ENCODE data around the gene SLIT2.

GRCh38 chr4:20298986-20299385 lies 47.3 kb downstream of the SLIT2 start:
- TF ChIP-seq CTCF (IDR thresholded peaks at IDR 0.05 in 2 of 3, conservative IDR thresholded peaks at IDR 0.05 in 1 of 3; ENCODE audit: borderline replicate concordance in 1 of 3, insufficient read depth in 1 of 3, low read depth in 2 of 3, low read length in 2 of 3) (no peak), JUND (IDR thresholded peaks at IDR 0.05) (no peak), POLR2A (IDR thresholded peaks at IDR 0.05; ENCODE audit: borderline replicate concordance, extremely low read depth, insufficient read depth, insufficient read length) (no peak), SIN3A (IDR thresholded peaks at IDR 0.05; ENCODE audit: low read depth) (no peak), TCF7L2 (IDR thresholded peaks at IDR 0.05; ENCODE audit: borderline replicate concordance, extremely low read depth, insufficient read depth, insufficient read length) (no peak), ATF3 (IDR thresholded peaks at IDR 0.05) (no peak), SP1 (IDR thresholded peaks at IDR 0.05; ENCODE audit: low read depth) (no peak), EZH2phosphoT487 (IDR thresholded peaks at IDR 0.05; ENCODE audit: borderline replicate concordance) (no peak), REST (IDR thresholded peaks at IDR 0.05; ENCODE audit: low read depth) (no peak), YY1 (IDR thresholded peaks at IDR 0.05; ENCODE audit: extremely low read depth, insufficient replicate concordance, low read depth, low read length) (no peak), EGR1 (IDR thresholded peaks at IDR 0.05; ENCODE audit: low read depth) (no peak)

Data from HCT116 (cell line).